ENCODE measurements around the gene DNAH7. TPM values are rescaled to one million over a fixed set of nuclear protein-coding genes. Genes with fewer than 3 reads are reported as not detected.

The DNAH7 gene
- total and polyA plus RNA-seq, 2 of the 8 experiments (the other 6 are each of a cell fraction or from before 2014, with no cell fraction given) = 0.07 to 0.08 TPM

DNA sequence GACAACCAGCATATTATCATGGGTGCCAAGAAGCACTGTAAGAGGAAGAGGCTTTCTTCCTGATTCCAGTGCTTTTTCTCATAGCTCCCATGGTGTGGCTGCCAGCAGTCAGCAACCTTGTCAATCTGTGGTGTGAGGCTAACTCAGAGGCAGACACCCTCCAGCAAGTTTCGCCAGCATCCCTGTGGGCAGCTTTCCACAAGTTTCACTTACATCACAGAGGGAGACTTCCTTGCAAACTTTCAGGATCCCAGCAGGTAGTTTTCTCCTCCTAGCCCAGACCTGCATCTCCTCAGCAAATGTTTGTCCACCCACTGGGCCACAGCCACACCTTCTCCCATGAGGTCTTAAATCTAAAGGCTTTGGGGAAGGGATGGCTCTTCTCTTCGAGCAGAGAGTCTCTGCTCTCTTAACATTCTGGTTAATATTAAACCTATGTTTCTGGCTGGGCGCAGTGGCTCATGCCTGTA lies 9.1 kb downstream of the DNAH7 start:
- no peak overlapping the region for H3K9ac ChIP-seq (replicated peaks in 1 of 4; ENCODE audit: extremely low read depth in 1 of 4, low read depth in 3 of 4, low read length in 3 of 4)
- no peak overlapping the region for H3K56ac ChIP-seq (replicated peaks; ENCODE audit: insufficient read length, low read depth, low read length)
- no peaks in the 10 kb centered on the region for H3K23me2 ChIP-seq (ENCODE audit: low read depth, low read length)
- DNase-seq (ENCODE audit: low read depth in 1 of 2, low spot score in 2 of 2) (no peak), FAIRE-seq (peak; percentile 77)
- 77% methylated on average over 3 of the region's 3 CpGs; no CpG with 5 or more reads in 1 of the 2 experiments for WGBS, 2 experiments (ENCODE audit: extremely low coverage in 1 of 2, insufficient coverage in 1 of 2, insufficient read length in 1 of 2, insufficient replicate concordance in 2 of 2, low coverage in 1 of 2, low lambda C conversion rate in 2 of 2, missing lambda C conversion rate in 1 of 2)
- 0 out of 2 replicates have a peak overlapping the region, but pooled peaks have one; percentile 13 for H2BK20ac ChIP-seq (ENCODE audit: low read length)
- H3K14ac ChIP-seq (ENCODE audit: insufficient read length) = no peak overlapping the region
- no peak overlapping the region for H4K91ac ChIP-seq (replicated peaks; ENCODE audit: insufficient read length, low read length)
- ChIA-PET POLR2A (ENCODE audit: partially characterized antibody) (no interaction called here), CTCF (ENCODE audit: partially characterized antibody) (interaction anchor here (1.3 to 2.9 kb wide), 2 partner anchors 9 to 19 kb away, joined by 3 to 13 read pairs; partner anchors contain the start of gene DNAH7)
- no peaks in the 10 kb centered on the region for H3K36me3 ChIP-seq (ENCODE audit: control insufficient read depth in 2 of 4, insufficient read depth in 4 of 4, low read length in 3 of 4)
- no peak overlapping the region for H2BK120ac ChIP-seq (replicated peaks; ENCODE audit: low read depth, low read length)
- H2BK5ac ChIP-seq (ENCODE audit: low read depth, low read length) = no peak overlapping the region
- H2AFZ ChIP-seq (ENCODE audit: low read length) = peak overlapping the region; percentile 56
- H3K9me3 ChIP-seq (ENCODE audit: insufficient read depth in 2 of 2, low read depth in 1 of 2, low read length in 1 of 2) = no peaks in the 10 kb centered on the region
- no peak overlapping the region for H3K23ac ChIP-seq (ENCODE audit: insufficient read length)
- H2BK15ac ChIP-seq (ENCODE audit: low read length) = no peak overlapping the region
- H3K4me1 ChIP-seq (replicated peaks in 1 of 4; ENCODE audit: control insufficient read depth in 3 of 4, insufficient read depth in 4 of 4, low read length in 3 of 4) = peaks cover 0 to 4% (median 1%) of the 10 kb centered on the region in 4 experiments; a peak in 4 of 7 replicates
- H3K79me1 ChIP-seq (ENCODE audit: low read depth, low read length) = no peaks in the 10 kb centered on the region
- no peaks in the 10 kb centered on the region for H4K20me1 ChIP-seq (replicated peaks in 1 of 2; ENCODE audit: control insufficient read depth in 1 of 2, insufficient read depth in 2 of 2, low read length in 2 of 2)
- H3K27me3 ChIP-seq (replicated peaks in 1 of 4; ENCODE audit: control insufficient read depth in 3 of 4, extremely low read depth in 1 of 4, insufficient read depth in 3 of 4, low read length in 3 of 4) = no peaks in the 10 kb centered on the region
- H3K18ac ChIP-seq (ENCODE audit: extremely low read depth, low read length) = no peak overlapping the region
- no peak overlapping the region for H2BK12ac ChIP-seq (ENCODE audit: low read depth, low read length)
- H2AK5ac ChIP-seq (ENCODE audit: low read depth, low read length) = no peak overlapping the region
- H4K5ac ChIP-seq (ENCODE audit: insufficient read length, low read depth, low read length) = no peak overlapping the region
- no peak overlapping the region for H3K4ac ChIP-seq (replicated peaks; ENCODE audit: insufficient read length, low read depth, low read length)
- no peaks in the 10 kb centered on the region for H3K79me2 ChIP-seq (ENCODE audit: control insufficient read depth in 1 of 2, insufficient read depth in 2 of 2, low read length in 2 of 2)
- H3K4me2 ChIP-seq (ENCODE audit: insufficient read depth in 1 of 2, low read depth in 2 of 2, low read length in 2 of 2) = no peak overlapping the region
- H3K4me3 ChIP-seq (ENCODE audit: extremely low read depth in 1 of 4, insufficient read depth in 2 of 4, low read depth in 3 of 4, low read length in 4 of 4) = no peak overlapping the region
- H3K27ac ChIP-seq (ENCODE audit: low read depth, low read length) = no peak overlapping the region
- H4K8ac ChIP-seq (ENCODE audit: extremely low read depth, insufficient read depth, low read length) = no peak overlapping the region
- TF ChIP-seq CHD2 (IDR thresholded peaks at IDR 0.05; ENCODE audit: low read length) = no peak
- TF ChIP-seq JUN (IDR thresholded peaks at IDR 0.05; ENCODE audit: low read depth, low read length) = no peak
- TF ChIP-seq RAD21 (IDR thresholded peaks at IDR 0.05 in 1 of 2, conservative IDR thresholded peaks at IDR 0.05 in 1 of 2; ENCODE audit: low read depth in 2 of 2, low read length in 2 of 2) = no peak
- no peak for TF ChIP-seq SP4 (IDR thresholded peaks at IDR 0.05; ENCODE audit: low read length)
- TF ChIP-seq, protein P1, sequence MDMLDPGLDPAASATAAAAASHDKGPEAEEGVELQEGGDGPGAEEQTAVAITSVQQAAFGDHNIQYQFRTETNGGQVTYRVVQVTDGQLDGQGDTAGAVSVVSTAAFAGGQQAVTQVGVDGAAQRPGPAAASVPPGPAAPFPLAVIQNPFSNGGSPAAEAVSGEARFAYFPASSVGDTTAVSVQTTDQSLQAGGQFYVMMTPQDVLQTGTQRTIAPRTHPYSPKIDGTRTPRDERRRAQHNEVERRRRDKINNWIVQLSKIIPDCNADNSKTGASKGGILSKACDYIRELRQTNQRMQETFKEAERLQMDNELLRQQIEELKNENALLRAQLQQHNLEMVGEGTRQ (IDR thresholded peaks at IDR 0.05; ENCODE audit: low read length) = no peak
- TF ChIP-seq CBX8 (IDR thresholded peaks at IDR 0.05; ENCODE audit: borderline replicate concordance, low read depth, low read length) = no peak
- TF ChIP-seq KDM5A (IDR thresholded peaks at IDR 0.05; ENCODE audit: low read length) = no peak
- TF ChIP-seq PHF8 (conservative IDR thresholded peaks at IDR 0.05; ENCODE audit: low read depth, low read length) = no peak
- no peak for TF ChIP-seq EGR1 (IDR thresholded peaks at IDR 0.05; ENCODE audit: borderline replicate concordance, low read depth, low read length)
- TF ChIP-seq POLR2A (IDR thresholded peaks at IDR 0.05; ENCODE audit: control extremely low read depth in 1 of 2, low read depth in 2 of 2, low read length in 2 of 2) = no peak
- no peak for TF ChIP-seq SIRT6 (IDR thresholded peaks at IDR 0.05; ENCODE audit: low read length)
- no peak for TF ChIP-seq JUND (IDR thresholded peaks at IDR 0.05; ENCODE audit: low read length)
- no peak for TF ChIP-seq TAF7 (optimal IDR thresholded peaks at IDR 0.05; ENCODE audit: borderline replicate concordance, low read depth, low read length)
- TF ChIP-seq BACH1 (IDR thresholded peaks at IDR 0.05; ENCODE audit: low read length) = no peak
- no peak for TF ChIP-seq TBP (IDR thresholded peaks at IDR 0.05; ENCODE audit: low read depth, low read length)
